HG03571 (cell line): ENCODE measurements around the gene SLC2A10.

Source experiments
- ATAC-seq: cut with Tn5 transposase; IDR thresholded peaks from one replicate; pipeline ENCODE4 v1.9.1; 2021; ENCODE audit not compliant: unreplicated experiment

SLC2A10 gene

DNA sequence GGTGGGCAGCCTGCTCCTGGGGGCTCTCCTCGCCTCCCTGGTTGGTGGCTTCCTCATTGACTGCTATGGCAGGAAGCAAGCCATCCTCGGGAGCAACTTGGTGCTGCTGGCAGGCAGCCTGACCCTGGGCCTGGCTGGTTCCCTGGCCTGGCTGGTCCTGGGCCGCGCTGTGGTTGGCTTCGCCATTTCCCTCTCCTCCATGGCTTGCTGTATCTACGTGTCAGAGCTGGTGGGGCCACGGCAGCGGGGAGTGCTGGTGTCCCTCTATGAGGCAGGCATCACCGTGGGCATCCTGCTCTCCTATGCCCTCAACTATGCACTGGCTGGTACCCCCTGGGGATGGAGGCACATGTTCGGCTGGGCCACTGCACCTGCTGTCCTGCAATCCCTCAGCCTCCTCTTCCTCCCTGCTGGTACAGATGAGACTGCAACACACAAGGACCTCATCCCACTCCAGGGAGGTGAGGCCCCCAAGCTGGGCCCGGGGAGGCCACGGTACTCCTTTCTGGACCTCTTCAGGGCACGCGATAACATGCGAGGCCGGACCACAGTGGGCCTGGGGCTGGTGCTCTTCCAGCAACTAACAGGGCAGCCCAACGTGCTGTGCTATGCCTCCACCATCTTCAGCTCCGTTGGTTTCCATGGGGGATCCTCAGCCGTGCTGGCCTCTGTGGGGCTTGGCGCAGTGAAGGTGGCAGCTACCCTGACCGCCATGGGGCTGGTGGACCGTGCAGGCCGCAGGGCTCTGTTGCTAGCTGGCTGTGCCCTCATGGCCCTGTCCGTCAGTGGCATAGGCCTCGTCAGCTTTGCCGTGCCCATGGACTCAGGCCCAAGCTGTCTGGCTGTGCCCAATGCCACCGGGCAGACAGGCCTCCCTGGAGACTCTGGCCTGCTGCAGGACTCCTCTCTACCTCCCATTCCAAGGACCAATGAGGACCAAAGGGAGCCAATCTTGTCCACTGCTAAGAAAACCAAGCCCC lies 16.0 kb downstream of the SLC2A10 start:
- ATAC-seq: no peak

DNA sequence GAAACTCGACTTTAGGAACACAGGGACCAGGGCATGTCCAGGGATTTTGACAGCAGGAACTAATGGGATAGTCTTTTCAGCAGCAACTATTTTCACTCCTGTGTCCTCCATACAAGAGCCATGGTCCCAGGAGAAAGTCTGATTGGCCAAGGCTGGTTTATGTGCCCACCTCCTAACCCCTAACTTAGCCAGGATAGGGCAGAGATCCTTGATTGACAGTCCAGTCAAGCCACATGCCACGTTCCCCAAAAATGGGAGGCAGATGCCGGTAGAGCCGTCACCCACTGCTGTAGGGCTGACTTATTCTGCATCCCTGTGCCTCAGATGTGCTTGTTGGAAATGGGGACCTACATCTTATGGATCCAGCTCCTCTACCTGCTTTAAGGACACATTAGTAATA lies 22.3 kb downstream of the SLC2A10 start:
- no peak for ATAC-seq

DNA sequence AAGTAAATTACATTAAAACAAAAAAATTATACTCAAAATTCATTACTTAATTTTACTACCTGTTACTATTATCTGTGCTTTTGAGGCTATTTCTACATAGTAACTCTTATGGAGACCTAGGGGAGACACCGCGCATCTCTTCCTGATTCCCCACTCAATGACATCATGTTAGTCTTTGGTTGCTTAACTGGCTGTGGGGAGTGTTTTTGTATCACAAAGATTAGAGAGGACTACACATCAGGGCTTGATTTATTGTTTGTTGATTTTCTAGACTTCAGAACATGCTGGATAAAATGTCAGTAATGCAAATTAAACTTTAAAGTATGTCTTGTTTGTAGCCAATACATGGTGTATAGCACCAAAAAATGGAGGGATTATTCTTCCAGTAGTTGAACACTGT lies 26.0 kb downstream of the SLC2A10 start:
- ATAC-seq: no peak

GRCh38 chr20:46739431-46740213 lies 30.2 kb downstream of the SLC2A10 start:
- no peak for ATAC-seq

DNA sequence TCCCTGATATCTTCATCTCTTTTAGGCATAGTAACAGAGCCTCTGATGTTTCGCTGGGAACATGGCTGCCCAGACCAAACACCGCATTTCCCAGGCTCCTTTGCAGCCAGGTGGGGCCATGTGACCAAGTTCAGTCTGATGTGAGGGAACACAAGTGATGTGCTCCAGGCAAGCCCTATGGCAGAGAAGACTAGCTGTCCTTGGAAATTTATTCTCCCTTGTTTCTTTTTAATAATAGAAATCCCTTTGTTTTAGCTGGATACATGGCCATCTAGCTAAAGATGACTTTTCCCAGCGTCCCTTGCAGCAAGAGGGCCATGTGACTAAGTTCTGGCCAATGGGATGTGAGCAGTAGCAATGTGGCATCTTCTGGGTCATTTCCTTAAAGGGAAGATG lies 30.8 kb downstream of the SLC2A10 start:
- no peak for ATAC-seq

DNA sequence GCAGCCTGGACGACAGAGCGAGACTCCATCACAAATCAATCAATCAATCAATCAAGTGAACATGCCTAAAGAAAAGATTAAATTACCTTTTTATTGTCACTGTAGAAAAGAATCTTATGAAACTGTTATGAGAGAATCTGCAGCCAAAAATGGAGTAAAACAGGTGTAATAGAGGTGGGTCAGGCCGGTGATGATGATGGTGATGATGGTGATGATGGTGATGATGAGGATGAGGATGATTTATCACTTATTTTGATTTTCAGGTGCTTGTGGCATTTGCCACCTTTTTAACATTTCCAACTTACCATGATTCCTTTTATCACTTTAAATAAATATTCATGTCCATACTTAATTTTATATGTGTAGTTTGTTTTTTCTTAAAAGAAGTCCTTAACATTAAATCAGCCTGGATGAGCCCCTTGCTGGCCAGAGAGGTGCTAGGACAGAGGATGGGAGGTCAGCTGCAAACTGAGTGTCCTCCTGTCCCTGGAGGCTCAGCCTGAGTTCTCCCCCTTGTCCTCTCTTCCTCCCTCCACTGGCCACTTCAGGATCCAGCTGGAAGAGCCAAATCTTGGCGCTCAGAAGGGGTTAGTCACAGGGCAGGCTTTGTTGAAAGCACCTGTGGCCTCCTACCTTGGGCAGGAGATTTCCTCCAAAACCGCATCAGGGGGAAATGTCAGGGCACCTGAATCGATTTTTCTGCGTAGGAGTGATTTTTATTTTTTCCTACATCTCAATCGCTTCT lies 32.6 kb downstream of the SLC2A10 start:
- ATAC-seq: no peak

GRCh38 chr20:46742669-46743045 lies 33.2 kb downstream of the SLC2A10 start:
- no peak for ATAC-seq

GRCh38 chr20:46743088-46743487 lies 33.6 kb downstream of the SLC2A10 start:
- ATAC-seq: no peak

- ATAC-seq: no peak
These were observed 37.6 kb downstream of the SLC2A10 start for GRCh38 chr20:46746956-46747526.

- ATAC-seq: no peak
These were observed 39.7 kb downstream of the SLC2A10 start for GRCh38 chr20:46749147-46749546.

DNA sequence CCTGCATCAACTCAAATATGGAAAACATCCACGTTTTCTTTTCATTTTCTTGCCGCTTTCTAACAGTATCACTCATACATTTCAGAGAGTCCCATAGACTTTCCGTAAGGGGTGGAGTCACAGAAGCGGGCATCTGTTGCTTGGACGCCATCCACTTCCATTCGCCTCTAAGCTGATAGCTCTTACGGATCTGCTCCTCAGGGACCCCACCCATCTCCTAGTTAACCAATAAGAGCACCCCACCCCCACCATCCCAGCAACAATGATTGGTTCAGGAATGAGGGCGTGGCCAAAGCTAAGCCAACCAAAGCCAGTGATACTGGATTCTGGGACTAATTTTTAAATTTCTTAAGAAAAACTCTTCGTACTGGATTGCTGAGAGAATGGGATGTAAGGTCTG lies 42.4 kb downstream of the SLC2A10 start:
- ATAC-seq: no peak

DNA sequence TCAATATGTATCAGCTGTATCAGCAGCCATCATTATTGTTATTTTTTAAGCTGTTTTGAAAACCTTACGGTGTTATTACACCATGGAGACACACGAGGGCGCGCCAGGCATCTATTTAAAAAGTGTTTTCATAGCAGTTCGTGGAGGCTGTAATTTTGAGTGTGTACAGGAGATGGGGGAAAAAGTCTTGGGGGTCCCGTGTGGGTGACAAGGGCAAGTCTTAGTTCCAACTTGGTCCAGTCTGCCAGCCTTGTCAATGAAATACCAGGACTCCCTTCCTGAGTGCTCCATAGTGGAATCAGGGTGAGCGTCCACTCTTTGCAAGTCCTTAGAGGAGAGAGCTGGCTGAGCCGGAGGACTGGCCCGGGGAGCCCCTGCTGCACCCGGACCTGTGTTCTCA lies 43.3 kb downstream of the SLC2A10 start:
- no peak for ATAC-seq

- ATAC-seq: no peak
These were observed 46.3 kb downstream of the SLC2A10 start for GRCh38 chr20:46755483-46756413.

DNA sequence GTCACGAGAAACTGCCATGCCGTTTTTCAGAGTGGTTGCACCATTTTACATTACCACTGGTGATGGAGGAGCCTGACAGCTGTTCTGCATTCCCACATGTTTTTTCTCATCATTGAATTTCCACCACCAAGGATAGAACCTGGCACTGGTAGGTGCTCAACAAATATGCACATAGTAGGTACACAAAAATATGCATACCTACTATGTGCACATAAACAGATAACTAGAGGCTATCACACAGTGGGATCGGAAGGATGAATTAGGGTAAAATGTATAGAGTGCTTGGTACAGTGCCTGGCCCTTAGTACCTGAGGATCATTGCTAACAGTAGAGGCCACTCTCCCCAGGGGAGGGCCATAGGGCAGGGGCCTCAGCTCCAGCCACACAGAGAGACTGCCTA lies 47.0 kb downstream of the SLC2A10 start:
- ATAC-seq: no peak

DNA sequence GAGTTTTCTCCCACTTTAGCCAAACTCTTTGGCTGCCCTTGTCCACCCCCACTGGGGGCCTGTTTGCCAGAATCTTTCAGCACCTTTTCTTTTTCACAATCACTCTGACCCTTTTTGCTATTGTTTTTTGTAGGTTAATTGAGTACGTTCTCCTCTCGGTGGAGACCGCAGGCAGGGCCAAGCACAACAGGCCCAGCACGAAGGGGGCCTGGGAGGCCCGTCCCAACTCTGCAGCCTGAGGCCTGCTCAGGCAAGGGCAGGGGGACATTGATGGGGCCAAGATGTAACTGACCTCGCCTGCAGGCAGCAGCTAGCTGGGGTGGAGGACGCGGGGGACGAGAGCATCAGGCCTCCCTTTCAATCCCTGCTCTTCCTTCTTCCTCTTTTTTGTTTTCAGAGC lies 47.7 kb downstream of the SLC2A10 start:
- ATAC-seq: no peak

- no peak for ATAC-seq
These were observed 48.6 kb downstream of the SLC2A10 start for GRCh38 chr20:46757754-46758678.

- no peak for ATAC-seq
These were observed 49.6 kb downstream of the SLC2A10 start for GRCh38 chr20:46758929-46759669.

- ATAC-seq: no peak
These were observed 52.1 kb downstream of the SLC2A10 start for GRCh38 chr20:46761566-46761965.
